HepG2 (cell line): Measurements from ENCODE around the gene HIVEP2. TPM values are rescaled to one million over a fixed set of nuclear protein-coding genes. Genes with fewer than 3 reads are reported as not detected.

Experiments
- BRF2 ChIP-seq: sonication (generic); formaldehyde crosslinking; IDR thresholded peaks from 2 replicates; pipeline ENCODE4 v1.8.1; 2022; ENCODE audit warnings: mild to moderate bottlenecking, missing genetic modification reagents
- DDIT3 ChIP-seq: sonication (generic); formaldehyde crosslinking; IDR thresholded peaks from 2 replicates; pipeline ENCODE4 v1.4.0; 2020; ENCODE audit warnings: mild to moderate bottlenecking, missing genetic modification reagents
- KDM5A ChIP-seq: fragments of 200-600 bp; sonication (generic); IDR thresholded peaks from 2 replicates; pipeline ENCODE4 v1.7.0; 2018; ENCODE audit warnings: antibody characterized with exemption, mild to moderate bottlenecking, low read length, borderline replicate concordance
- NFE2L1 ChIP-seq: sonication (generic); formaldehyde crosslinking; IDR thresholded peaks from 2 replicates; pipeline ENCODE4 v1.4.0; 2020; ENCODE audit warnings: missing genetic modification reagents, mild to moderate bottlenecking, borderline replicate concordance
- PAWR ChIP-seq: sonication (generic); formaldehyde crosslinking; IDR thresholded peaks from 2 replicates; pipeline ENCODE4 v1.4.0; 2020; ENCODE audit warnings: missing genetic modification reagents, mild to moderate bottlenecking, borderline replicate concordance
- SOX5 ChIP-seq: IDR thresholded peaks from 2 replicates; pipeline ENCODE4 v1.6.1; 2016; ENCODE audit warnings: borderline replicate concordance
- ZFP1 ChIP-seq: IDR thresholded peaks from 2 replicates; pipeline ENCODE4 v1.6.1; 2016
- ZNF12 ChIP-seq: sonication (generic); formaldehyde crosslinking; IDR thresholded peaks from 2 replicates; pipeline ENCODE4 v1.5.0; 2020; ENCODE audit warnings: missing genetic modification reagents
- ZNF34 ChIP-seq: sonication (generic); formaldehyde crosslinking; IDR thresholded peaks from 2 replicates; pipeline ENCODE4 v1.4.0; 2020; ENCODE audit warnings: mild to moderate bottlenecking, missing genetic modification reagents, borderline replicate concordance
- ZNF496 ChIP-seq: sonication (generic); formaldehyde crosslinking; IDR thresholded peaks from 2 replicates; pipeline ENCODE4 v1.8.1; 2023; ENCODE audit warnings: mild to moderate bottlenecking, moderate library complexity, missing genetic modification reagents; ENCODE audit not compliant: insufficient replicate concordance
- ZNF713 ChIP-seq: sonication (generic); formaldehyde crosslinking; IDR thresholded peaks from 2 replicates; pipeline ENCODE4 v1.4.0; 2020; ENCODE audit warnings: mild to moderate bottlenecking, missing genetic modification reagents
- ZNF883 ChIP-seq: sonication (generic); formaldehyde crosslinking; IDR thresholded peaks from 2 replicates; pipeline ENCODE4 v1.5.1; 2020; ENCODE audit warnings: mild to moderate bottlenecking, missing genetic modification reagents; ENCODE audit errors: not compliant biosample characterization
- polyA plus RNA-seq, 8 experiments: library from polyadenylated mRNA; depleted of rRNA in 3 of 8; stranded (reverse) in 7 of 8; unstranded in 1 of 8; fragments of >200 nt; fragmentation: Illumina TruSeq in 4 of 8; extraction: Trizol in 4 of 8; gene quantifications; 2 replicates each; pipeline versions ENCODE4 v1.2.1 to v1.2.3, GENCODE V29; 2011 to 2016; ENCODE audit warnings: low read depth in 4 of 8, missing spikeins in 1 of 8, mixed read lengths in 1 of 8; ENCODE audit not compliant: insufficient read depth in 1 of 8
- total RNA-seq, 5 experiments: library from RNA; depleted of rRNA; stranded (reverse); fragments of >200 nt; fragmentation: Illumina TruSeq; extraction: Trizol; gene quantifications; 2 replicates each; pipeline ENCODE4 v1.2.3, GENCODE V29; 2016; ENCODE audit warnings: low read depth in 1 of 5
- TF ChIP-seq, protein P1 (sequence below): sonication (generic); formaldehyde crosslinking; IDR thresholded peaks from 2 replicates; pipeline ENCODE4 v1.4.0; 2020; ENCODE audit warnings: missing genetic modification reagents
- TF ChIP-seq, protein P2 (sequence below): sonication (generic); formaldehyde crosslinking; IDR thresholded peaks from 2 replicates; pipeline ENCODE4 v1.4.0; 2020; ENCODE audit warnings: missing genetic modification reagents
- TF ChIP-seq, protein P3 (sequence below): sonication (generic); formaldehyde crosslinking; IDR thresholded peaks from 2 replicates; pipeline ENCODE4 v1.4.0; 2020; ENCODE audit warnings: missing genetic modification reagents, borderline replicate concordance

HIVEP2 gene
- total and polyA plus RNA-seq, 2 of the 13 experiments (the other 11 are each of a cell fraction or from before 2014, with no cell fraction given) = 3.4 to 12.9 TPM

DNA sequence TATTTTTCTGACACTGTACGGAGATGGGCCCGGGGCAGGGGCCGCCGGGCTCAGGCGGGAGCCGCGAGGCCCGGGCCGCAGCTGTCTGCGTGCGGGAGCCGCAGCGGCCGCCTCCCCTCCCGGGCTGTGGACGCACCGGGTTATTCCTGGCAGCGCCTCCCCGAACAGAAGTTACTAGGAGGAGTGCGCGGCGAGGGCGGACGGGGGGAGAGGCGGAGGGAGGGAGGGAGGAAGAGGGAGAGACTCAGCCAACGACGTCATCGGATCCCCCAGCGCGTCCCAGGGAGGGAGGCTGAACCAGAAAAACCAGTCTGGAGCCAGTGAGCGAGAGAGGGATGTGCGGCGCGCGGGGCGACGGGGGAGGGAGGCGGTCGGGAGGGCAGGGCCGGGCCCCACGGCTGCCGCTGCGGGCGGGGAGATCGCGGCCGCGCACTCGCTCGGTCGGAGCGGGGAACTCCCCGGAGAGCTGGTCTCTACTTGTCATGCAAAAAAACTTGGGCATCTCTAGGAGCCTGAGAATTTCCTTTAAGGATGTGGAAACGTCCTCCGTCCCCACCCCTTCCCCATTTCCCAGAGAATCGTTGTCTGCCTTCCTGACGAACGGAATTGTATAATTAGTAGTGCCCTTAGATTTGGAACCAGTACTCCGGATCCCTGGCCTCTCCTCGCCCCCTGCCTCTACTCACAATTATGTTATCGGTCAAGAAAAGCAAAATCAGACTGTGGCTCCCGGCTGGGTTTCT, 1.4 kb upstream of the HIVEP2 start (continued):
- TF ChIP-seq ZNF713 (CRISPR knock-in tag) (no peak), DDIT3 (no peak), PAWR (CRISPR knock-in tag) (0 out of 2 replicates have a peak, but pooled peaks have one; percentile 1), ZNF496 (no peak), BRF2 (no peak), KDM5A (no peak), ZNF34 (CRISPR knock-in tag) (no peak), ZFP1 (CRISPR knock-in tag) (0 out of 2 replicates have a peak, but pooled peaks have one; percentile 40), ZNF883 (CRISPR knock-in tag) (no peak), NFE2L1 (CRISPR knock-in tag) (no peak), SOX5 (CRISPR knock-in tag) (peak; percentile 47), ZNF12 (CRISPR knock-in tag) (no peak)
- TF ChIP-seq, protein P1, sequence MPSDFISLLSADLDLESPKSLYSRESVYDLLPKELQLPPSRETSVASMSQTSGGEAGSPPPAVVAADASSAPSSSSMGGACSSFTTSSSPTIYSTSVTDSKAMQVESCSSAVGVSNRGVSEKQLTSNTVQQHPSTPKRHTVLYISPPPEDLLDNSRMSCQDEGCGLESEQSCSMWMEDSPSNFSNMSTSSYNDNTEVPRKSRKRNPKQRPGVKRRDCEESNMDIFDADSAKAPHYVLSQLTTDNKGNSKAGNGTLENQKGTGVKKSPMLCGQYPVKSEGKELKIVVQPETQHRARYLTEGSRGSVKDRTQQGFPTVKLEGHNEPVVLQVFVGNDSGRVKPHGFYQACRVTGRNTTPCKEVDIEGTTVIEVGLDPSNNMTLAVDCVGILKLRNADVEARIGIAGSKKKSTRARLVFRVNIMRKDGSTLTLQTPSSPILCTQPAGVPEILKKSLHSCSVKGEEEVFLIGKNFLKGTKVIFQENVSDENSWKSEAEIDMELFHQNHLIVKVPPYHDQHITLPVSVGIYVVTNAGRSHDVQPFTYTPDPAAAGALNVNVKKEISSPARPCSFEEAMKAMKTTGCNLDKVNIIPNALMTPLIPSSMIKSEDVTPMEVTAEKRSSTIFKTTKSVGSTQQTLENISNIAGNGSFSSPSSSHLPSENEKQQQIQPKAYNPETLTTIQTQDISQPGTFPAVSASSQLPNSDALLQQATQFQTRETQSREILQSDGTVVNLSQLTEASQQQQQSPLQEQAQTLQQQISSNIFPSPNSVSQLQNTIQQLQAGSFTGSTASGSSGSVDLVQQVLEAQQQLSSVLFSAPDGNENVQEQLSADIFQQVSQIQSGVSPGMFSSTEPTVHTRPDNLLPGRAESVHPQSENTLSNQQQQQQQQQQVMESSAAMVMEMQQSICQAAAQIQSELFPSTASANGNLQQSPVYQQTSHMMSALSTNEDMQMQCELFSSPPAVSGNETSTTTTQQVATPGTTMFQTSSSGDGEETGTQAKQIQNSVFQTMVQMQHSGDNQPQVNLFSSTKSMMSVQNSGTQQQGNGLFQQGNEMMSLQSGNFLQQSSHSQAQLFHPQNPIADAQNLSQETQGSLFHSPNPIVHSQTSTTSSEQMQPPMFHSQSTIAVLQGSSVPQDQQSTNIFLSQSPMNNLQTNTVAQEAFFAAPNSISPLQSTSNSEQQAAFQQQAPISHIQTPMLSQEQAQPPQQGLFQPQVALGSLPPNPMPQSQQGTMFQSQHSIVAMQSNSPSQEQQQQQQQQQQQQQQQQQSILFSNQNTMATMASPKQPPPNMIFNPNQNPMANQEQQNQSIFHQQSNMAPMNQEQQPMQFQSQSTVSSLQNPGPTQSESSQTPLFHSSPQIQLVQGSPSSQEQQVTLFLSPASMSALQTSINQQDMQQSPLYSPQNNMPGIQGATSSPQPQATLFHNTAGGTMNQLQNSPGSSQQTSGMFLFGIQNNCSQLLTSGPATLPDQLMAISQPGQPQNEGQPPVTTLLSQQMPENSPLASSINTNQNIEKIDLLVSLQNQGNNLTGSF (CRISPR knock-in tag) = no peak
- TF ChIP-seq, protein P2, sequence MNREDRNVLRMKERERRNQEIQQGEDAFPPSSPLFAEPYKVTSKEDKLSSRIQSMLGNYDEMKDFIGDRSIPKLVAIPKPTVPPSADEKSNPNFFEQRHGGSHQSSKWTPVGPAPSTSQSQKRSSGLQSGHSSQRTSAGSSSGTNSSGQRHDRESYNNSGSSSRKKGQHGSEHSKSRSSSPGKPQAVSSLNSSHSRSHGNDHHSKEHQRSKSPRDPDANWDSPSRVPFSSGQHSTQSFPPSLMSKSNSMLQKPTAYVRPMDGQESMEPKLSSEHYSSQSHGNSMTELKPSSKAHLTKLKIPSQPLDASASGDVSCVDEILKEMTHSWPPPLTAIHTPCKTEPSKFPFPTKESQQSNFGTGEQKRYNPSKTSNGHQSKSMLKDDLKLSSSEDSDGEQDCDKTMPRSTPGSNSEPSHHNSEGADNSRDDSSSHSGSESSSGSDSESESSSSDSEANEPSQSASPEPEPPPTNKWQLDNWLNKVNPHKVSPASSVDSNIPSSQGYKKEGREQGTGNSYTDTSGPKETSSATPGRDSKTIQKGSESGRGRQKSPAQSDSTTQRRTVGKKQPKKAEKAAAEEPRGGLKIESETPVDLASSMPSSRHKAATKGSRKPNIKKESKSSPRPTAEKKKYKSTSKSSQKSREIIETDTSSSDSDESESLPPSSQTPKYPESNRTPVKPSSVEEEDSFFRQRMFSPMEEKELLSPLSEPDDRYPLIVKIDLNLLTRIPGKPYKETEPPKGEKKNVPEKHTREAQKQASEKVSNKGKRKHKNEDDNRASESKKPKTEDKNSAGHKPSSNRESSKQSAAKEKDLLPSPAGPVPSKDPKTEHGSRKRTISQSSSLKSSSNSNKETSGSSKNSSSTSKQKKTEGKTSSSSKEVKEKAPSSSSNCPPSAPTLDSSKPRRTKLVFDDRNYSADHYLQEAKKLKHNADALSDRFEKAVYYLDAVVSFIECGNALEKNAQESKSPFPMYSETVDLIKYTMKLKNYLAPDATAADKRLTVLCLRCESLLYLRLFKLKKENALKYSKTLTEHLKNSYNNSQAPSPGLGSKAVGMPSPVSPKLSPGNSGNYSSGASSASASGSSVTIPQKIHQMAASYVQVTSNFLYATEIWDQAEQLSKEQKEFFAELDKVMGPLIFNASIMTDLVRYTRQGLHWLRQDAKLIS (CRISPR knock-in tag) = no peak
- TF ChIP-seq, protein P3, sequence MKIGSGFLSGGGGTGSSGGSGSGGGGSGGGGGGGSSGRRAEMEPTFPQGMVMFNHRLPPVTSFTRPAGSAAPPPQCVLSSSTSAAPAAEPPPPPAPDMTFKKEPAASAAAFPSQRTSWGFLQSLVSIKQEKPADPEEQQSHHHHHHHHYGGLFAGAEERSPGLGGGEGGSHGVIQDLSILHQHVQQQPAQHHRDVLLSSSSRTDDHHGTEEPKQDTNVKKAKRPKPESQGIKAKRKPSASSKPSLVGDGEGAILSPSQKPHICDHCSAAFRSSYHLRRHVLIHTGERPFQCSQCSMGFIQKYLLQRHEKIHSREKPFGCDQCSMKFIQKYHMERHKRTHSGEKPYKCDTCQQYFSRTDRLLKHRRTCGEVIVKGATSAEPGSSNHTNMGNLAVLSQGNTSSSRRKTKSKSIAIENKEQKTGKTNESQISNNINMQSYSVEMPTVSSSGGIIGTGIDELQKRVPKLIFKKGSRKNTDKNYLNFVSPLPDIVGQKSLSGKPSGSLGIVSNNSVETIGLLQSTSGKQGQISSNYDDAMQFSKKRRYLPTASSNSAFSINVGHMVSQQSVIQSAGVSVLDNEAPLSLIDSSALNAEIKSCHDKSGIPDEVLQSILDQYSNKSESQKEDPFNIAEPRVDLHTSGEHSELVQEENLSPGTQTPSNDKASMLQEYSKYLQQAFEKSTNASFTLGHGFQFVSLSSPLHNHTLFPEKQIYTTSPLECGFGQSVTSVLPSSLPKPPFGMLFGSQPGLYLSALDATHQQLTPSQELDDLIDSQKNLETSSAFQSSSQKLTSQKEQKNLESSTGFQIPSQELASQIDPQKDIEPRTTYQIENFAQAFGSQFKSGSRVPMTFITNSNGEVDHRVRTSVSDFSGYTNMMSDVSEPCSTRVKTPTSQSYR = peak; percentile 43; the same call in 1 of the 2 replicates
